ENCODE results near the gene RAD51B. TPM values are rescaled to one million over a fixed set of nuclear protein-coding genes. Genes with fewer than 3 reads are reported as not detected.

Gene RAD51B
- total RNA-seq, 1 experiment from 2014 or later, result 8.5 TPM

- Histone ChIP-seq H3K36me3 (ENCODE audit: control insufficient read depth, insufficient read depth, low read length) (no peaks in the 10 kb centered on the region), H3K4me3 (ENCODE audit: low read depth in 2 of 2, low read length in 2 of 2) (no peak overlapping the region), H3K9me3 (ENCODE audit: control insufficient read depth, insufficient read depth, low read depth, low read length) (no peaks in the 10 kb centered on the region), H3K4me1 (ENCODE audit: control insufficient read depth, insufficient read depth, low read length) (no peaks in the 10 kb centered on the region), H3K27me3 (ENCODE audit: control insufficient read depth, insufficient read depth, low read length) (no peaks in the 10 kb centered on the region), H3K27ac (ENCODE audit: low read length) (no peak overlapping the region)
- no TSS peak for BruUV-seq (replicated peaks)
- DNase-seq (ENCODE audit: low read depth, low spot score), result no peak
- CTCF ChIA-PET, result no interaction called here
- POLR2A ChIA-PET, result no interaction called here
- in situ Hi-C loops (cut with HindIII; ENCODE audit: low pct_unique_long_range_greater_than_20kb, low sequenced_read_pairs) (no loop called here), intact Hi-C loops (cut with micrococcal nuclease; ENCODE audit: unreplicated experiment) (no loop called here)
- no peak for ATAC-seq
- TF ChIP-seq TCF7L2 (IDR thresholded peaks at IDR 0.05; ENCODE audit: low read depth, low read length) (no peak), SIN3A (IDR thresholded peaks at IDR 0.05; ENCODE audit: borderline replicate concordance, insufficient read depth, low read depth, low read length) (no peak), POLR2AphosphoS5 (IDR thresholded peaks at IDR 0.05; ENCODE audit: low read depth, low read length) (no peak)
These were observed 517.7 kb downstream of the RAD51B start for GRCh38 chr14:68337279-68337678.

GRCh38 chr14:68340262-68340661, 520.7 kb downstream of the RAD51B start:
- no peaks in the 10 kb centered on the region for H3K27me3 ChIP-seq (ENCODE audit: control insufficient read depth, insufficient read depth, low read length)
- DNase-seq (ENCODE audit: low read depth, low spot score) (no peak), ATAC-seq (no peak)
- no peaks in the 10 kb centered on the region for H3K36me3 ChIP-seq (ENCODE audit: control insufficient read depth, insufficient read depth, low read length)
- H3K27ac ChIP-seq (ENCODE audit: low read length), result no peak overlapping the region
- no TSS peak for BruUV-seq (replicated peaks)
- no peaks in the 10 kb centered on the region for H3K4me1 ChIP-seq (ENCODE audit: control insufficient read depth, insufficient read depth, low read length)
- ChIA-PET CTCF (no interaction called here), POLR2A (no interaction called here)
- intact Hi-C loops (cut with micrococcal nuclease; ENCODE audit: unreplicated experiment), result no loop called here
- no peak overlapping the region for H3K4me3 ChIP-seq (ENCODE audit: low read depth in 2 of 2, low read length in 2 of 2)
- no peak for TF ChIP-seq REST (IDR thresholded peaks at IDR 0.05; ENCODE audit: insufficient read depth in 1 of 2, low read depth in 2 of 2, low read length in 1 of 2)
- TF ChIP-seq SIN3A (IDR thresholded peaks at IDR 0.05; ENCODE audit: borderline replicate concordance, insufficient read depth, low read depth, low read length), result no peak
- no peak for TF ChIP-seq POLR2AphosphoS5 (IDR thresholded peaks at IDR 0.05; ENCODE audit: low read depth, low read length)
- TF ChIP-seq CTCF (IDR thresholded peaks at IDR 0.05), result no peak
- TF ChIP-seq TCF7L2 (IDR thresholded peaks at IDR 0.05; ENCODE audit: low read depth, low read length), result no peak
- H3K9me3 ChIP-seq (ENCODE audit: control insufficient read depth, insufficient read depth, low read depth, low read length), result no peaks in the 10 kb centered on the region
- in situ Hi-C loops (cut with HindIII; ENCODE audit: low pct_unique_long_range_greater_than_20kb, low sequenced_read_pairs), result no loop called here

- in situ Hi-C loops (cut with HindIII; ENCODE audit: low pct_unique_long_range_greater_than_20kb, low sequenced_read_pairs) (no loop called here), intact Hi-C loops (cut with micrococcal nuclease; ENCODE audit: unreplicated experiment) (no loop called here)
- H3K27me3 ChIP-seq (ENCODE audit: control insufficient read depth, insufficient read depth, low read length), result no peaks in the 10 kb centered on the region
- BruUV-seq (replicated peaks), result no TSS peak
- no peaks in the 10 kb centered on the region for H3K4me1 ChIP-seq (ENCODE audit: control insufficient read depth, insufficient read depth, low read length)
- TF ChIP-seq REST (IDR thresholded peaks at IDR 0.05; ENCODE audit: insufficient read depth in 1 of 2, low read depth in 2 of 2, low read length in 1 of 2) (no peak), TCF7L2 (IDR thresholded peaks at IDR 0.05; ENCODE audit: low read depth, low read length) (no peak), CTCF (IDR thresholded peaks at IDR 0.05) (no peak), SIN3A (IDR thresholded peaks at IDR 0.05; ENCODE audit: borderline replicate concordance, insufficient read depth, low read depth, low read length) (no peak)
- no peak overlapping the region for H3K4me3 ChIP-seq (ENCODE audit: low read depth in 2 of 2, low read length in 2 of 2)
- ATAC-seq, result no peak
- POLR2A ChIA-PET, result no interaction called here
- no peak for DNase-seq (ENCODE audit: low read depth, low spot score)
- CTCF ChIA-PET, result no interaction called here
- H3K36me3 ChIP-seq (ENCODE audit: control insufficient read depth, insufficient read depth, low read length), result no peaks in the 10 kb centered on the region
- no peaks in the 10 kb centered on the region for H3K9me3 ChIP-seq (ENCODE audit: control insufficient read depth, insufficient read depth, low read depth, low read length)
- H3K27ac ChIP-seq (ENCODE audit: low read length), result no peak overlapping the region
These were observed 522.0 kb downstream of the RAD51B start for GRCh38 chr14:68341411-68342212.
